Hematopoietic multipotent progenitor cell treated with erythropoietin and hydrocortisone succinate and interleukin-3 and kit ligand, for 8 days (in vitro differentiated cells): ENCODE data around the gene MNDA.
"Not testable (repeated sequence)": the region's sequence is repeated elsewhere in the genome, so short reads cannot be mapped to it uniquely, and the experiment has no call there.

Experiments
- DNase-seq: peaks from one replicate; pipeline ENCODE4 v3.0.0-alpha.2; 2015

The MNDA gene

DNA sequence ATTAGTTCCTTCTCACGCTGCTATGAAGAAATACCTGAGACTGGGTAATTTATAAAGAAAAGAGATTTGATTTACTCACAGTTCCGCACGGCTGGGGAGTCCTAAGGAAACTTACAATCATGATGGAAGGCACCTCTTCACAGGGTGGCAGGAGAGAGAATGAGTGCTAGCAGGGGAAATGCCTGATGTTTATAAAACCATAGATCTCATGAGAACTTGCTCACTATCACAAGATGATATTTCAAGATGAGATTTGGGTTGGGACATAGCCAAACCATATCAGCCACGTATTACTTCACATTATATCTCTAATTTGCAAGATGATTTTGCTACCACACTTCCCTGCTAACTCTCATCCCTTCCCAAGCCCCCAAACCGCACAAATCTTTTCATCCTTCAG, 9.1 kb downstream of the MNDA start:
- no peak for DNase-seq

DNA sequence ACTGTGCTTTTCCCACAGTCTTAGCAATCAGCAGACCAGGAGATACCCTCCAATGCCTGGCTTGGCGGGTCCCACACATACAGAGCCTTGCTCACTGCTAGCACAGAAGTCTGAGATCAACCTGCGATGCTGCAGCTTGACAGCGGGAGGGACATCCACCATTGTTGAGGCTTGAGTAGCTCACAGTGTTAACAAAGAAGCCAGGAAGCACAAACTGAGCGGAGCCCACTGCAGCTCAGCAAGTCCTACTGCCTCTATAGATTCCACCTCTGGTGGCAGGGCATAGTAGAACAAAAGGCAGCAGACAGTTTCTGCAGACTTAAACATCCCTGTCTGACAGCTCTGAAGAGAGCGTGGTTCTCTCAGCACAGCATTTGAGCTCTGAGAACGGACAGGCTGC, 33.4 kb downstream of the MNDA start:
- DNase-seq: no peak

DNA sequence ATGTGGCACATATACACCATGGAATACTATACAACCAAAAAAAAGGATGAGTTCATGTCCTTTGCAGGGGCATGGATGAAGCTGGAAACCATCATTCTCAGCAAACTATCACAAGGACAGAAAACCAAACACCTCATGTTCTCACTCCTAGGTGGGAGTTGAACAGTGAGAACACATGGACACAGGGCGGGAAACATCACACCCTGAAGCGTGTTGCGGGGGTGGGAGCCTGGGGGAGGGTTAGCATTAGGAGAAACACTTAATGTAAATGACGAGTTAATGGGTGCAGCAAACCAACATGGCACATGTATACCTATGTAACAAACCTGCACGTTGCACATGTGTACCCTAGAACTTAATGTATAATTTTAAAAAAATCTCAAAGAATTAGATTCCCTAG, 39.3 kb downstream of the MNDA start:
- not testable (repeated sequence) for DNase-seq

DNA sequence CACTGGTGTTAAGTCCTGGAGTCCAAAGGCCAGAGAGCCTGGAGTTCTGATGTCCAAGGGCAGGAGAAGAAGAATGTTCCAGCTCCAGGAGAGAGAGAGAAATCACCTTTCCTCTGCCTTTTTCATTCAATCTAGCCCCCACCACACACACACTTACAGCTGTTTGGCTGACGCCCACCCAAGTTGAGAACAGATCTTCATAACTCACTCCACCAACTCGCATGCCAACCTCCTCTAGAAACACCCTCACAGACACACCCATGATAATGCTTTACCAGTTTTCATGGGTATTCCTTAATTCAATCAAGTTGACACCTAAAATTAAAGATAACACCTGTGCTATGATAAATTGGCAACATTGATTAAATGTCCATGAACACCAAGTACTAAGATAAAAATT, 42.0 kb downstream of the MNDA start:
- no peak for DNase-seq

DNA sequence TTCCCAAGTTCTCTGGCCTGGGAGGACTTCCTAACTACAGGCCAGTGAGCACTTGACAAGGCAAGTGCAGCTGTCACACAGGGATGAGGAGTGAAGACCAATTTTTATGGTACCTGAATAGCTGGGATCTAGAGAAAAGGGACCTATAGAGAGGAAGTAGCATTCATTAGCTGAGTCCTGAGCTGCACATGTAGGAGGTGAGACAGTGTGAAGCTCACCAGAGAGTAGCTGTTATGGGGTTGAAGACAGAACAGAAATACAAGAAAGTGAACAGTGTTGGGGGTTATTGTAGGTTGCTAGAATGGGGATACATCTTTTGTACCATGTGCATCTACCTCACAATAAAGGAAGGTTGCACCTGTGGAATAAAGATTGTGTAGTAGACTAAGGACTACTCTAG, 62.5 kb downstream of the MNDA start:
- no peak for DNase-seq

DNA sequence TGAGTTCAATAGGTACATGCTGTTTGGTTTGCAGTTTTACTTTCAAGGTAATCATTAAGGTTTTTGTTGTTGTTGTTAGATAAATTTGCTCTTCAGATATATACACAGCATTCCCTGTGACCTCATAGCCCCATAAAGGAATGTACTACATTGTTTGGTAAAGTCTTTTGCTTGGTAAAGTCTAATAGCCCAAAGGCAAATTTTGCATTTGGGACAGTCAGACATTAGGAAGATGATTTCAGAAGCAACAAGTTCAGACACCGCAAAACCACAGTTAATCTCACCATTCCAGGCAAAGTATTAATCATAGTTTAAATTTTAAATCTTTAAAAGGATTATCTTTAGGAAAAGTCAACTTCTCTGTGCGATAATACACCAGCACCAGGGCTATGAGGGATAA, 67.6 kb downstream of the MNDA start:
- no peak for DNase-seq
